Gastroesophageal sphincter (tissue), 3 donors: Measurements from ENCODE around the gene ZNF317.

Experiments used
- EP300 ChIP-seq: sonication (generic); formaldehyde crosslinking; IDR thresholded peaks from one replicate; pipeline ENCODE4 v1.6.1; 2017; ENCODE audit warnings: antibody characterized with exemption, mild to moderate bottlenecking
- POLR2AphosphoS5 ChIP-seq: sonication (generic); formaldehyde crosslinking; IDR thresholded peaks from one replicate; pipeline ENCODE4 v1.6.1; 2017; ENCODE audit warnings: antibody characterized with exemption
- TF ChIP-seq, protein P1 (sequence below), 4 experiments: fragments of 200-600 bp in 2 of 4; fragments of 450-650 bp in 2 of 4; sonication (generic) in 1 of 4; IDR thresholded peaks; one replicate each; pipeline ENCODE4 v1.5.1; 2017 to 2019; ENCODE audit warnings: antibody characterized with exemption in 4 of 4, mild to moderate bottlenecking in 2 of 4, moderate library complexity in 2 of 4

DNA sequence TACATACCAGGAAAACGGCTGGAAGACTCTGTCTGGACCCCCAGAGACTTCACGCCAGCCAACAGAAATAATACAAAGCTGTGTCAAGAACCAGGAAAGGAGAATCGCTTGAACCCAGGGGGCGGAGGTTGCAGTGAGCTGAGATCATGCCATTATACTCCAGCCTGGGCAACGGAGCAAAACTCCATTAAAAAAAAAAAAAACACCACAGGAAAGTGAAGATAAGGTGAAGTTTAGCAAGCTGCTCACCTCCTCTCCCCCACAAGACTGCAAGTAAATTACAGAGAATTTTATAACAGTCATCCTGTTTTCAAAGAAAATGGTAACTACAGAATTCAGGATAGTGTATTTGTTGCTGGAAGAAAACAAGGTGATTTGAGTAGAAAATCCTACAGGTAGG, 23.6 kb upstream of the ZNF317 start:
- no peak for TF ChIP-seq POLR2AphosphoS5
- TF ChIP-seq, protein P1, sequence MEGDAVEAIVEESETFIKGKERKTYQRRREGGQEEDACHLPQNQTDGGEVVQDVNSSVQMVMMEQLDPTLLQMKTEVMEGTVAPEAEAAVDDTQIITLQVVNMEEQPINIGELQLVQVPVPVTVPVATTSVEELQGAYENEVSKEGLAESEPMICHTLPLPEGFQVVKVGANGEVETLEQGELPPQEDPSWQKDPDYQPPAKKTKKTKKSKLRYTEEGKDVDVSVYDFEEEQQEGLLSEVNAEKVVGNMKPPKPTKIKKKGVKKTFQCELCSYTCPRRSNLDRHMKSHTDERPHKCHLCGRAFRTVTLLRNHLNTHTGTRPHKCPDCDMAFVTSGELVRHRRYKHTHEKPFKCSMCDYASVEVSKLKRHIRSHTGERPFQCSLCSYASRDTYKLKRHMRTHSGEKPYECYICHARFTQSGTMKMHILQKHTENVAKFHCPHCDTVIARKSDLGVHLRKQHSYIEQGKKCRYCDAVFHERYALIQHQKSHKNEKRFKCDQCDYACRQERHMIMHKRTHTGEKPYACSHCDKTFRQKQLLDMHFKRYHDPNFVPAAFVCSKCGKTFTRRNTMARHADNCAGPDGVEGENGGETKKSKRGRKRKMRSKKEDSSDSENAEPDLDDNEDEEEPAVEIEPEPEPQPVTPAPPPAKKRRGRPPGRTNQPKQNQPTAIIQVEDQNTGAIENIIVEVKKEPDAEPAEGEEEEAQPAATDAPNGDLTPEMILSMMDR (IDR thresholded peaks at IDR 0.05): no peak
- no peak for TF ChIP-seq EP300
